Mucosa of rectum (tissue), 2 donors: ENCODE measurements around the gene ZNF23.

ENCODE experiments used
- H3K27ac ChIP-seq, 2 donors: one replicate each; pipeline ENCODE4 v1.7.0; 2013; ENCODE audit warnings: inconsistent platforms in 2 of 2, low read depth in 2 of 2, low read length in 2 of 2
- H3K27me3 ChIP-seq, 2 donors: one replicate each; pipeline ENCODE4 v1.7.0; 2013; ENCODE audit warnings: low read length in 2 of 2; ENCODE audit not compliant: control insufficient read depth in 2 of 2, insufficient read depth in 2 of 2
- H3K36me3 ChIP-seq, 2 donors: one replicate each; pipeline ENCODE4 v1.7.0; 2013; ENCODE audit warnings: low read length in 2 of 2; ENCODE audit not compliant: control insufficient read depth in 2 of 2, insufficient read depth in 2 of 2
- H3K4me1 ChIP-seq, 2 donors: one replicate each; pipeline ENCODE4 v1.7.0; 2013; ENCODE audit warnings: low read length in 2 of 2, mild to moderate bottlenecking in 1 of 2; ENCODE audit not compliant: control insufficient read depth in 2 of 2, insufficient read depth in 2 of 2
- H3K4me3 ChIP-seq, 2 donors: one replicate each; pipeline ENCODE4 v1.7.0; 2013; ENCODE audit warnings: low read length in 2 of 2
- H3K9ac ChIP-seq, 2 donors: one replicate each; pipeline ENCODE4 v1.7.0; 2013; ENCODE audit warnings: low read length in 2 of 2, low read depth in 1 of 2, mild to moderate bottlenecking in 1 of 2
- H3K9me3 ChIP-seq, 2 donors: one replicate each; pipeline ENCODE4 v1.7.0; 2013; ENCODE audit warnings: low read length in 2 of 2; ENCODE audit not compliant: control insufficient read depth in 2 of 2
- donor health status: healthy.
- donor health status: Normal muscosa, but diverticular disease.

Gene ZNF23

GRCh38 chr16:71448274-71448866 lies 13.7 kb downstream of the ZNF23 start:
- H3K27me3 ChIP-seq, result no peaks in the 10 kb centered on the region
- H3K9ac ChIP-seq, result no peak overlapping the region
- H3K9me3 ChIP-seq, result peaks cover 36 to 46% of the 10 kb centered on the region in 2 donors
- no peak overlapping the region for H3K27ac ChIP-seq
- H3K4me3 ChIP-seq, result no peak overlapping the region
- no peaks in the 10 kb centered on the region for H3K4me1 ChIP-seq
- H3K36me3 ChIP-seq, result peaks cover 42 to 45% of the 10 kb centered on the region in 2 donors

GRCh38 chr16:71443714-71444113 lies 18.3 kb downstream of the ZNF23 start:
- Histone ChIP-seq H3K36me3 (peaks cover 6 to 9% of the 10 kb centered on the region in 2 donors), H3K4me1 (no peaks in the 10 kb centered on the region), H3K27ac (no peak overlapping the region), H3K9ac (no peak overlapping the region), H3K9me3 (peaks cover 17 to 27% of the 10 kb centered on the region in 2 donors), H3K27me3 (no peaks in the 10 kb centered on the region), H3K4me3 (no peak overlapping the region)

GRCh38 chr16:71442051-71442440 lies 20.0 kb downstream of the ZNF23 start, which contains the start of gene TLE7:
TSS of gene TLE7 (minus strand) at chr16:71442054. CDS start at chr16:71433324, 8,730 bp downstream.
- H3K9ac ChIP-seq, result no peak within 1 kb of the TSS
- no peaks in the 10 kb centered on the region for H3K4me1 ChIP-seq
- no peak within 1 kb of the TSS for H3K4me3 ChIP-seq
- H3K27ac ChIP-seq, result no peak within 1 kb of the TSS
- no peaks in the 10 kb centered on the region for H3K27me3 ChIP-seq
- peaks cover 9 to 14% of the 10 kb centered on the region in 2 donors for H3K9me3 ChIP-seq
- H3K36me3 ChIP-seq, result no peaks in the 10 kb centered on the region

- no peaks in the 10 kb centered on the region for H3K27me3 ChIP-seq
- no peak overlapping the region for H3K4me3 ChIP-seq
- no peaks in the 10 kb centered on the region for H3K36me3 ChIP-seq
- no peak overlapping the region for H3K9ac ChIP-seq
- H3K27ac ChIP-seq, result no peak overlapping the region
- H3K4me1 ChIP-seq, result no peaks in the 10 kb centered on the region
- peaks cover 4 to 10% of the 10 kb centered on the region in 2 donors for H3K9me3 ChIP-seq
Measured at GRCh38 chr16:71441348-71442050, 20.5 kb downstream of the ZNF23 start.

GRCh38 chr16:71440669-71441347 lies 21.2 kb downstream of the ZNF23 start:
- Histone ChIP-seq H3K4me1 (no peaks in the 10 kb centered on the region), H3K9ac (no peak overlapping the region), H3K9me3 (peaks cover 3 to 10% of the 10 kb centered on the region in 2 donors), H3K27me3 (no peaks in the 10 kb centered on the region), H3K36me3 (no peaks in the 10 kb centered on the region), H3K27ac (no peak overlapping the region), H3K4me3 (no peak overlapping the region)

- Histone ChIP-seq H3K27me3 (no peaks in the 10 kb centered on the region), H3K36me3 (no peaks in the 10 kb centered on the region), H3K9ac (no peak overlapping the region), H3K4me1 (no peaks in the 10 kb centered on the region), H3K4me3 (no peak overlapping the region), H3K27ac (no peak overlapping the region), H3K9me3 (peaks cover 3 to 7% of the 10 kb centered on the region in 2 donors)
Measured at GRCh38 chr16:71439523-71439922, 22.5 kb downstream of the ZNF23 start.

GRCh38 chr16:71436473-71436872 lies 25.6 kb downstream of the ZNF23 start:
- H3K27me3 ChIP-seq, result no peaks in the 10 kb centered on the region
- no peaks in the 10 kb centered on the region for H3K36me3 ChIP-seq
- no peaks in the 10 kb centered on the region for H3K9me3 ChIP-seq
- no peak overlapping the region for H3K9ac ChIP-seq
- H3K4me3 ChIP-seq, result no peak overlapping the region
- no peaks in the 10 kb centered on the region for H3K4me1 ChIP-seq
- H3K27ac ChIP-seq, result no peak overlapping the region

- no peaks in the 10 kb centered on the region for H3K9me3 ChIP-seq
- no peaks in the 10 kb centered on the region for H3K36me3 ChIP-seq
- H3K4me1 ChIP-seq, result no peaks in the 10 kb centered on the region
Measured at GRCh38 chr16:71432906-71433305, 29.1 kb downstream of the ZNF23 start.

GRCh38 chr16:71431991-71432390 lies 30.1 kb downstream of the ZNF23 start:
- no peak overlapping the region for H3K27ac ChIP-seq
- H3K9me3 ChIP-seq, result peaks cover 0 to 2% of the 10 kb centered on the region in 2 donors
- no peaks in the 10 kb centered on the region for H3K27me3 ChIP-seq
- H3K36me3 ChIP-seq, result no peaks in the 10 kb centered on the region
- H3K4me1 ChIP-seq, result no peaks in the 10 kb centered on the region
- H3K9ac ChIP-seq, result no peak overlapping the region
- no peak overlapping the region for H3K4me3 ChIP-seq

More at GRCh38 chr16:71432906-71433305, 29.1 kb downstream of the ZNF23 start:
- no peak overlapping the region for H3K9ac ChIP-seq
- H3K27ac ChIP-seq, result no peak overlapping the region
- no peak overlapping the region for H3K4me3 ChIP-seq
- no peaks in the 10 kb centered on the region for H3K27me3 ChIP-seq

- Histone ChIP-seq H3K27ac (no peak overlapping the region), H3K4me1 (no peaks in the 10 kb centered on the region), H3K36me3 (no peaks in the 10 kb centered on the region), H3K9me3 (peaks cover 0 to 2% of the 10 kb centered on the region in 2 donors), H3K9ac (no peak overlapping the region), H3K4me3 (no peak overlapping the region), H3K27me3 (peaks cover 0 to 5% of the 10 kb centered on the region in 2 donors)
Measured at GRCh38 chr16:71431176-71431575, 30.9 kb downstream of the ZNF23 start.
